NCI-H774 (cell line): ENCODE results near the gene FXYD3.

ENCODE experiments used
- DNase-seq: peaks from one replicate; lab custom pipeline; 2025; lab: John Stamatoyannopoulos, UW

The FXYD3 gene

GRCh38 chr19:35106898-35107541 lies 8.6 kb upstream of the FXYD3 start:
- DNase-seq, result no peak

GRCh38 chr19:35107545-35107944 lies 8.1 kb upstream of the FXYD3 start:
- no peak for DNase-seq

GRCh38 chr19:35108730-35109129 lies 6.9 kb upstream of the FXYD3 start:
- DNase-seq, result no peak

GRCh38 chr19:35109395-35110112 lies 6.1 kb upstream of the FXYD3 start:
- DNase-seq, result no peak

GRCh38 chr19:35110974-35111373 lies 4.6 kb upstream of the FXYD3 start:
- DNase-seq, result no peak

- no peak for DNase-seq
These were observed 2.5 kb upstream of the FXYD3 start for GRCh38 chr19:35112995-35113688.

- no peak for DNase-seq
These were observed 1.1 kb upstream of the FXYD3 start for GRCh38 chr19:35114353-35115176.

GRCh38 chr19:35116072-35116801 lies 614 bp downstream of the FXYD3 start:
- DNase-seq, result no peak

- DNase-seq, result no peak
These were observed 1.5 kb downstream of the FXYD3 start for GRCh38 chr19:35117116-35117515.

- DNase-seq, result no peak
These were observed 2.2 kb downstream of the FXYD3 start for GRCh38 chr19:35117799-35118198.

- no peak for DNase-seq
These were observed 2.8 kb downstream of the FXYD3 start for GRCh38 chr19:35118268-35119020.

GRCh38 chr19:35119091-35119490 lies 3.5 kb downstream of the FXYD3 start:
- DNase-seq, result no peak

- DNase-seq, result no peak
These were observed 4.0 kb downstream of the FXYD3 start for GRCh38 chr19:35119578-35120155.

- no peak for DNase-seq
These were observed 4.9 kb downstream of the FXYD3 start for GRCh38 chr19:35120492-35120891.

GRCh38 chr19:35120898-35121297 lies 5.3 kb downstream of the FXYD3 start:
- DNase-seq, result no peak

GRCh38 chr19:35122687-35123551 lies 7.3 kb downstream of the FXYD3 start:
- DNase-seq, result no peak

GRCh38 chr19:35123573-35123972 lies 8.0 kb downstream of the FXYD3 start:
- no peak for DNase-seq

- DNase-seq, result peak; percentile 74
These were observed 8.8 kb downstream of the FXYD3 start for GRCh38 chr19:35124098-35125060.
